Measurements from ENCODE around the gene CRYM. TPM values are rescaled to one million over a fixed set of nuclear protein-coding genes. Genes with fewer than 3 reads are reported as not detected.

Gene CRYM
- total RNA-seq, 1 donor: not detected

DNA sequence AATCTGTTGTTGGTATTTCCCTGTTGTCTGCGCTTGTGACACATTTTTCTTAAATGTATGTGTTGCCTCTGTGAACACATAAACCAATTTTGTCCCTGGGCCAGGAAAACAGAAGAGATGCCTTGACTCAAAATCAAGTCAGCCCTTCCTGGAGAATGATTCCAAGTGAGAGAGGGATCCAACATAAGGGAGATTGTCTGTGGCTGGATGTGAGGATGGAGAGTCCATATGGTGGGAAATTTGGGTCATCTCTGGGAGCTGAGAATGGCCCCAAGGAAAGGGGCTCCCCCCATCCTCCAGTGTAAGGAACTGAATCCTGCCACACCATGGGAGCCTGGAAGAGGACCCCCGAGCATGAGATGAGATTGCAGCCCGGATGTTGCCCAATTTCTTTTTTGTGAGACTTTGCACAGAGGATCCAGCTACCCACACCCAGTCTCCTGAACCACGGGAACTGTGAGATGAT lies 13.5 kb downstream of the CRYM start:
- DNase-seq (ENCODE audit: low read depth): no peak

DNA sequence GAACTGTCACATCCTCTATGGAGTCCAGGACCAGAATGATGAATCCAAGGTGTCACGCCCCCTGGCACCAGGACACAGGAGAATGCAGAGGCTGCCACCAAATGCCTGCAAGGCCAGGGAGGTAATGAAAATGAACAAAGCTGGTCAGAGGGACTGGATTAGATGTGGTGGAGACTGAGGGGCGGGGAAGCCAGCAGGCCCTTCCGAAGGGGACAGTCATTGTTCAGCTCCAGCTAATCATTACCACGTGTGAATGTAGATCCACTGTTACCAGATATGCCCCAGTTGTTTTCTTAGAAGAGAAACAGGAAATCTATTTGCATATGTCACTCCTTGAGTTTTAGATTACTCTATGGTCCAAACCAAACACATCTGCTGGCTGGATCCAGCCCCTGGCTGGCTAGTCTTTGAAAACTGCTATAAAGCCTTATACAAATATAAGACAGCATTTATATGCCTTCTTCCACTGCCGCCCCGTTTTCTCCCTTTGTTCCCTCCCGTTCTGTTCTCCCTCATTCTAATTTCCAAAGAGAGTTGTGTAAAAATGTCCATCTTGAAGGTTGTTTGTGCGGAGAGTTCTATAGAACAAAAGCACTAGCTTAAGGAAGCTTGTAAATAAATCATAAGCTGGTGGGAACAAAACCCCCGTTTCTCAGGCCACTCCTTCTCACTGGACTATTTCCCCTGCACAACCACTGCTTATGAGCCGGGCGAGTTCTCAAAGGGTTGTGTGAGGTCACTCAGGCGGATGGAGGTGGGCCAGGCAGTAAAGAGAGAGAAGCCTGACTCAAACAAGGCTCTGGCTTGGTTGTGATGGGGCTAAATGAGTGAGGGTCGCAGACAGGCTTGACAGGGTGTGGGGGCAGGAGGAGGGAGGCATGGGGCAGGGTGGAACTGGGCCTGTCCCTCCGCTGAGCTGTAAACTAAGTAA lies 14.2 kb downstream of the CRYM start:
- TF ChIP-seq, protein P1, sequence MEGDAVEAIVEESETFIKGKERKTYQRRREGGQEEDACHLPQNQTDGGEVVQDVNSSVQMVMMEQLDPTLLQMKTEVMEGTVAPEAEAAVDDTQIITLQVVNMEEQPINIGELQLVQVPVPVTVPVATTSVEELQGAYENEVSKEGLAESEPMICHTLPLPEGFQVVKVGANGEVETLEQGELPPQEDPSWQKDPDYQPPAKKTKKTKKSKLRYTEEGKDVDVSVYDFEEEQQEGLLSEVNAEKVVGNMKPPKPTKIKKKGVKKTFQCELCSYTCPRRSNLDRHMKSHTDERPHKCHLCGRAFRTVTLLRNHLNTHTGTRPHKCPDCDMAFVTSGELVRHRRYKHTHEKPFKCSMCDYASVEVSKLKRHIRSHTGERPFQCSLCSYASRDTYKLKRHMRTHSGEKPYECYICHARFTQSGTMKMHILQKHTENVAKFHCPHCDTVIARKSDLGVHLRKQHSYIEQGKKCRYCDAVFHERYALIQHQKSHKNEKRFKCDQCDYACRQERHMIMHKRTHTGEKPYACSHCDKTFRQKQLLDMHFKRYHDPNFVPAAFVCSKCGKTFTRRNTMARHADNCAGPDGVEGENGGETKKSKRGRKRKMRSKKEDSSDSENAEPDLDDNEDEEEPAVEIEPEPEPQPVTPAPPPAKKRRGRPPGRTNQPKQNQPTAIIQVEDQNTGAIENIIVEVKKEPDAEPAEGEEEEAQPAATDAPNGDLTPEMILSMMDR (IDR thresholded peaks at IDR 0.05; ENCODE audit: insufficient read depth, low read depth, low read length): no peak
- no peak overlapping the region for H3K4me3 ChIP-seq (ENCODE audit: low read depth, low read length)
- DNase-seq (ENCODE audit: low read depth): no peak

More for the DNA sequence above, 13.5 kb downstream of the CRYM start:
- no peak overlapping the region for H3K4me3 ChIP-seq (ENCODE audit: low read depth, low read length)
- TF ChIP-seq, protein P1 (IDR thresholded peaks at IDR 0.05; ENCODE audit: insufficient read depth, low read depth, low read length): no peak

DNA sequence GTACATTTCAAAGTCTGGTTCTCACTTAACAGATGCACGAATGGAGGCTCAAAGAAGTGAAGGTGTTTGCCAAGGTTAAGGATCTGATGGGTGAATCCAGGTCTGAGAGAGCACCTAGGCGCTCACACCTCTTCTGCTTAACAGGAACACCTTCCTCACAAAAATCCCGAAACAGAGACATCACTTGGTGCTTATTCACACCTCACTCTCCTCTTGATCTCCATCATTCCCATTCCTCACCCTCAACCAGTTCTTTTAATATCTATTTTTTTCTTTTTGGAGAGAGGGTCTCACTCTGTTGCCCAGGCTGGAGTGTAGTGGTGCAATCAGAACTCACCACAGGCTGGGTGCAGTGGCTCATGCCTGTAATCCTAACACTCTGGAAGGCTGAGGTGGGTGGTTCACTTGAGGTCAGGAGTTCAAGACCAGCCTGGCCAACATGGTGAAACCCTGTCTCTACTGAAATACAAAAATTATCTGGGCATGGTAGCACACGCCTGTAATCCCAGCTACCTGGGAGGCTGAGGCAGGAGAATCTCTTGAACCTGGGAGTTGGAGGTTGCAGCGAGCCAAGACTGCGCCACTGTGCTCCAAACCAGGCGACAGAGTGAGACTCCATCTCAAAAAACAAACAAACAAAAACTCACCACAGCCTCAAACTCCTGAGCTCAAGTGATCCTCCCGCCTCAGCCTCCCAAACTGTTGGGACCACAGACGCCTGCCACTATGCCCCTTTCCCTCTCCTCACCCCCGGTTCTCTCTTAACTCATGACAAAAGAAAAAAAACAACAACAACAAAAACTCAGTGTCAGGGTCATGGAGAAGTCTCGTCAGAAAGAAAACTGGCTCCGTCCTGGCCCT lies 15.1 kb downstream of the CRYM start:
- TF ChIP-seq, protein P1 (IDR thresholded peaks at IDR 0.05; ENCODE audit: insufficient read depth, low read depth, low read length): no peak
- DNase-seq (ENCODE audit: low read depth): no peak
- H3K4me3 ChIP-seq (ENCODE audit: low read depth, low read length): no peak overlapping the region

DNA sequence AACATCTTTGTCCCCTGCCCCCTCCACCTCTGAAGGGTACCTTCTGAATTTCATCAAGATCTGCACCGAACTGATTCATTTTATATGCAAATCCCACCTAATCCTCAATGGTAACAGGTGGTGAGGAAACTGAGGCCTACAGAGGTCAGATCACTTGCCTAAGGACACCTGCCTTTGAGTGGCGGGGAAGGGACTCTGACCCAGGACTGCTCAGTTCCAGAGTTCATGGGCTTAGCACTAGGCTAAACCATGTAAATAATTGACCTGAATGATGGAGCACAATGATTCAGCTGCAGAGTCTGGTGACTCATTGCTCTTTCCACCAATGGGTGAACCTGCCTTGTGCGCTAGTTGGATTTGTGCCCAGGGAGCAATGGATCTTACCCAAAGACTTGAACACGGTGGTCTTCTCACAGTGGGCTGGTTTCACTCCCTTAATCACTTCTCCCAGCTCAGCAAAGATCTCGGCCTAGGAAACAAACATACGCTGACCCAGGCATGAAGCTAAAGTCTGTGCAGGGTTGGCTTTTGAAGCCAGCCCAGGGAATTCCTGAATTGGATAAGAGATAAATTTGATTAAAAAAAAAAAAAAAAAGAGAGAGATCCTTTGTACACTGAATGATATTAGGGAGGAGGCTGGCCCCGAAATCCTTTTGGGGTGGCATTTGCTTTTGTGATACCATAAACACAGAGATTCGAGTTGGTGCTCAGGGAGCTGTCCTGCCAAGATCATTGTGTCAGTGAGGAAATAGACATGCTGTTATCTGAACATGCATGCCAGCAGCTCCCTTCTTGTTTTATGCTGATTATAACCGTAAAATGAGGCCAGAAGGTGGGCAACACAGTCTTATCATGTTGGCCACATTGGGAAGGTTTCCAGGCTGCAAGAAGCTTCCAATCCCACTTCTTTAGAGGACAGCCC lies 17.0 kb downstream of the CRYM start:
- no peak overlapping the region for H3K4me3 ChIP-seq (ENCODE audit: low read depth, low read length)
- TF ChIP-seq, protein P1 (IDR thresholded peaks at IDR 0.05; ENCODE audit: insufficient read depth, low read depth, low read length): no peak
- peak; percentile 36 for DNase-seq (ENCODE audit: low read depth)

DNA sequence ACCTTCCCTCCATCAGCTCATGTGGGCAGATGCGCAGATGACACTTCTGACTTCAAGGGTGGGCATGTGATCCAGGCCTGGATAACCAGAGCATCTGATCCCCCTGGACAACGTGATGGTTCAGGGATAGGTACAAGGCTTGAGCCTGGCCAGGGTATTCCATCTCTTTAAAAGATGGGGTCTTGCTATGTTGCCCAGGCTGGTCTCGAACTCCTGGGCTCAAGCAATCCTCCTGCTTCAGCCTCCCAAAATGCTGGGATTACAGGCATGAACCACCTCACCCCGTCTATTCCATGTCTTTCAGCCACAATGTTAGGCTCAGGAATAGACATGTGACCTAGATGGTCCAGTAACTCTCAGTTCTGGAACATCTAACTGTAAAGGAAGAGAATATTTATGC lies 20.8 kb downstream of the CRYM start:
- TF ChIP-seq, protein P1 (IDR thresholded peaks at IDR 0.05; ENCODE audit: insufficient read depth, low read depth, low read length): no peak
- no peak overlapping the region for H3K4me3 ChIP-seq (ENCODE audit: low read depth, low read length)
- no peak for DNase-seq (ENCODE audit: low read depth)

DNA sequence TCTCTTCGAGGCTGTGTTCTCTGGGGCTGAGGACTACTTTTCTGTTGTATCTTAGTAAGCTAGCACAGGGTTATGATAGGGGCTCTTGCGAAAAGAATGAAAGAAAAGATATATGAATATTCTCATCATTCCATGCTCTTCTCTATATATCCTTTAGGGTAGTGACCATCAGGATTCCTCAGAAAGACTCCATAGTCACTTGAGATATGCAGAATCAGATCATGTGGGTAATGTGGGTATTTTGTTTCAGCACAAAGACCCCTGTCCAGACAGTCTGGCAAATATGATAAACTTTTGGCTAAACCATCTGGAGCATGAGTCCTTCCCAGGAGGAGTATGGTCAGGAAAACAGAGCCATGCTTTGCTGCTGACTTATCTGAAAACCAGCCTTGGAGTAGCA lies 21.5 kb downstream of the CRYM start:
- TF ChIP-seq, protein P1 (IDR thresholded peaks at IDR 0.05; ENCODE audit: insufficient read depth, low read depth, low read length): no peak
- H3K4me3 ChIP-seq (ENCODE audit: low read depth, low read length): no peak overlapping the region
- DNase-seq (ENCODE audit: low read depth): no peak

All from fibroblast of villous mesenchyme (primary cell).